Thyroid gland (tissue), 4 donors: ENCODE results near the gene PEDS1. TPM values are rescaled to one million over a fixed set of nuclear protein-coding genes. Genes with fewer than 3 reads are reported as not detected.

Source experiments
- DNase-seq, 2 donors: peaks; one replicate each; pipeline ENCODE4 v3.0.0-alpha.2; 2019
- H3K27ac ChIP-seq, 3 donors: fragments of 200-600 bp; sonication (generic); 1 replicate in 2 of 3; 2 replicates in 1 of 3; pipeline ENCODE4 v1.5.1; 2016 to 2019; ENCODE audit warnings: mild to moderate bottlenecking in 1 of 3, moderate library complexity in 1 of 3
- H3K27me3 ChIP-seq: fragments of 200-600 bp; sonication (generic); one replicate; pipeline ENCODE4 v1.5.1; 2019
- H3K36me3 ChIP-seq, 2 donors: fragments of 200-600 bp; sonication (generic); one replicate each; pipeline ENCODE4 v1.5.1; 2016 to 2019
- H3K4me1 ChIP-seq, 2 donors: fragments of 200-600 bp; sonication (generic); one replicate each; pipeline ENCODE4 v1.5.1; 2017 to 2019
- H3K4me3 ChIP-seq, 3 donors: fragments of 200-600 bp; sonication (generic); replicated peaks in 1 of 3; 1 replicate in 2 of 3; 2 replicates in 1 of 3; pipeline ENCODE4 v1.5.1; 2016; ENCODE audit warnings: mild to moderate bottlenecking in 1 of 3
- H3K9me3 ChIP-seq: fragments of 200-600 bp; sonication (generic); one replicate; pipeline ENCODE4 v1.5.1; 2017
- POLR2A ChIP-seq, 2 donors: fragments of 450-650 bp; IDR thresholded peaks; one replicate each; pipeline ENCODE4 v1.6.1; 2017; ENCODE audit warnings: antibody characterized with exemption in 2 of 2, mild to moderate bottlenecking in 2 of 2, moderate library complexity in 1 of 2
- WGBS, 2 donors: methylation state at CpG; one replicate each; pipeline ENCODE4 v1.1.5; 2017; 5-methylcytosine and 5-hydroxymethylcytosine counted together
- intact Hi-C: fragments of 100-400 bp; cut with DNase I; formaldehyde crosslinking; loops from one replicate; pipeline ENCODE4 v1.15.1; 2023
- total RNA-seq, 4 donors: library from RNA; depleted of rRNA; stranded (reverse); fragments of >200 nt; gene quantifications; one replicate each; pipeline ENCODE4 v1.2.3, GENCODE V29; 2016
- TF ChIP-seq, protein P1 (sequence below), 6 experiments: fragments of 200-600 bp in 3 of 6; fragments of 450-650 bp in 3 of 6; sonication (generic) in 3 of 6; IDR thresholded peaks; one replicate each; pipeline ENCODE4 v1.5.1; 2016 to 2019; ENCODE audit warnings: antibody characterized with exemption in 6 of 6, mild to moderate bottlenecking in 2 of 6, inconsistent platforms in 1 of 6, moderate library complexity in 1 of 6

The PEDS1 gene
- total RNA-seq, 4 donors from 2014 or later: 15.8 to 22.7 (median 19.7) TPM

DNA sequence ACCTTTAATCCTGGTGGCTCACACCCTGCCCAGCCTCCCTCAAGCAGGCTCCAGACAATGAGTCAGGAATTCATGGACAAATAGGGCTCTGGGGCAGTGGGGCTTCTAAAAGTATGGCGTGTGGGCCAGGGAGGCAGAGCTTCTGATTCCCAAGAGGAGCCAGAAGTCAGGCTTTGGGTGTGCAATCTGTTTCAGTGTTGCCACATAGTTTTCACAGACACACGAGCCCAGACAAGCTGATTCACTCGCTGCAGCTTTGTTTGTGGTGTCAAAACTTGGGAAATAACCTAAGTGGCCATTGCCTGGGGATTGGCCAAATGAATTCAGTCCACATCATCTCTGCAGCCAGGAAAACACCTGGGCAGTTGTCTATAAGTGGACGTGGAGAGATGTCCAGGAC lies 9.2 kb downstream of the PEDS1 start:
- WGBS, 2 donors: 55 to 80% methylated on average over 4 of the region's 4 CpGs
- DNase-seq: peak in 1 of 2 donors; percentile 21
- TF ChIP-seq, protein P1, sequence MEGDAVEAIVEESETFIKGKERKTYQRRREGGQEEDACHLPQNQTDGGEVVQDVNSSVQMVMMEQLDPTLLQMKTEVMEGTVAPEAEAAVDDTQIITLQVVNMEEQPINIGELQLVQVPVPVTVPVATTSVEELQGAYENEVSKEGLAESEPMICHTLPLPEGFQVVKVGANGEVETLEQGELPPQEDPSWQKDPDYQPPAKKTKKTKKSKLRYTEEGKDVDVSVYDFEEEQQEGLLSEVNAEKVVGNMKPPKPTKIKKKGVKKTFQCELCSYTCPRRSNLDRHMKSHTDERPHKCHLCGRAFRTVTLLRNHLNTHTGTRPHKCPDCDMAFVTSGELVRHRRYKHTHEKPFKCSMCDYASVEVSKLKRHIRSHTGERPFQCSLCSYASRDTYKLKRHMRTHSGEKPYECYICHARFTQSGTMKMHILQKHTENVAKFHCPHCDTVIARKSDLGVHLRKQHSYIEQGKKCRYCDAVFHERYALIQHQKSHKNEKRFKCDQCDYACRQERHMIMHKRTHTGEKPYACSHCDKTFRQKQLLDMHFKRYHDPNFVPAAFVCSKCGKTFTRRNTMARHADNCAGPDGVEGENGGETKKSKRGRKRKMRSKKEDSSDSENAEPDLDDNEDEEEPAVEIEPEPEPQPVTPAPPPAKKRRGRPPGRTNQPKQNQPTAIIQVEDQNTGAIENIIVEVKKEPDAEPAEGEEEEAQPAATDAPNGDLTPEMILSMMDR (IDR thresholded peaks at IDR 0.05): no peak
- Histone ChIP-seq H3K4me3 (no peak overlapping the region), H3K27me3 (no peaks in the 10 kb centered on the region), H3K4me1 (peaks cover 4 to 48% of the 10 kb centered on the region in 2 donors), H3K36me3 (peaks cover 15 to 23% of the 10 kb centered on the region in 2 donors), H3K27ac (peak overlapping the region in 1 of 3 donors; percentile 33), H3K9me3 (no peaks in the 10 kb centered on the region)
- intact Hi-C loops: loop anchor here (10.0 kb wide), 1 partner anchor 60 kb away; no protein-coding TSS in a partner anchor

DNA sequence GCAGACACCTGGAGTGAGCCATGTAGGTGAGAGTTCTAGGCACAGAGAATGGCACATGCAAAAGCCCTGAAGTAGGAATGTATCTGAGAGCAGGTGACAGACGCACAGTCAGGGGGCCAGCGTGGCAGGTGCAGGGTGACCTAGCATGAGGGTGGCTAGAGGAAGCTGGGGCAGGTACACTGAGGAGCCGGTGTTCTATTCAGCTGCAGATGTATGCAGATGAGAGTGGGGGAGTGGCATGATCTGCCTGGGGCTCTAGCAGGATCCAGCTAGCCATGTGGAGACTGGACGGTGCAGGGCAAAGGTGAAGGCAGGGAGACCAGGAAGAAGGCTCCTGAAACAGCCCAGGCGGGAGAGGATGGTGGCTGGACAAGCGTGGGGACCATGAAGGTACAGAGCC lies 10.7 kb downstream of the PEDS1 start:
- peaks cover 8 to 49% of the 10 kb centered on the region in 2 donors for H3K4me1 ChIP-seq
- no peak for DNase-seq
- no peaks in the 10 kb centered on the region for H3K27me3 ChIP-seq
- H3K27ac ChIP-seq: no peak overlapping the region
- no peaks in the 10 kb centered on the region for H3K9me3 ChIP-seq
- WGBS, 2 donors: 92 to 93% methylated on average over 6 of the region's 6 CpGs
- TF ChIP-seq, protein P1 (IDR thresholded peaks at IDR 0.05): no peak
- no peak for TF ChIP-seq POLR2A (IDR thresholded peaks at IDR 0.05)
- intact Hi-C loops: loop anchor here (10.0 kb wide), 1 partner anchor 58 kb away; no protein-coding TSS in a partner anchor
- peaks cover 15 to 17% of the 10 kb centered on the region in 2 donors for H3K36me3 ChIP-seq
- no peak overlapping the region for H3K4me3 ChIP-seq

DNA sequence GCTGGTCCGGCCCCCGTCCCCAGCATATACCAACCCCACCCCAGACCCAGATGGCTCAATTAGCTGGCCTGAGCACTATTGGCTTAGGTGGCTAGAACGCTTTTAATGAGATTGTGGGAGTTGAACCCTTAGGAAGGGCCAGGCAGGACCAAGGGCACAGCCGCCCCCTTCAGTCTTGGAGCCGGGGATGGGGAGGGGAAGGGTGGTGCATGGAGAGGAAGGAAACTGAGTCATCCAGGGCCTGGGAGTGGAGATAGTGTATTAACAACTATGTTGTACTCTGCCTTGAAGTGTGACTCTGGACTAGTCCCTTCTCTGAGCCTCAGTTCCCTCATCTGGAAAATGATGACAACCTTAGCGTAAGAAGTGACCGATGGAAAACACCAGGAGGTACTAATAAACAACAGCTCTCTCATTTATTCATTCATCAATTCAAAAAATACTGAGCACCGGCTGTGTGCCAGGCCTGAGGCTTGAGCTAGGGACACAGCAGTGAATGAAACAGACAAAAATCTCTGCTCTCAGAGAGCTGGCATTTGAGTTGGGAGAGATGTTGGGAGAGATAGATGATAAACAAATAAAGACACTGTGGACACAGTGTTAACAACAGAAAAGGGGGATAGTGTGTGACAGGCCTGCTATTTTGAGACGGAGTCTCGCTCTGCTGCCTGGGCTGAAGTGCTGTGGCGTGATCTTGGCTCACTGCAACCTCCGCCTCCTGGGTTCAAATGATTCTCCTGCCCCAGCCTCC lies 11.5 kb downstream of the PEDS1 start:
- 91 to 93% methylated on average over 10 to 12 of the region's 12 CpGs for WGBS, 2 donors
- no peak for DNase-seq
- no peak overlapping the region for H3K4me3 ChIP-seq
- no peaks in the 10 kb centered on the region for H3K27me3 ChIP-seq
- TF ChIP-seq, protein P1 (IDR thresholded peaks at IDR 0.05): no peak
- TF ChIP-seq POLR2A (IDR thresholded peaks at IDR 0.05): no peak
- peaks cover 12 to 51% of the 10 kb centered on the region in 2 donors for H3K4me1 ChIP-seq
- H3K9me3 ChIP-seq: no peaks in the 10 kb centered on the region
- intact Hi-C loops: loop anchor here (10.0 kb wide), 1 partner anchor 57 kb away; no protein-coding TSS in a partner anchor
- H3K36me3 ChIP-seq: peaks cover 15 to 17% of the 10 kb centered on the region in 2 donors
- no peak overlapping the region for H3K27ac ChIP-seq

DNA sequence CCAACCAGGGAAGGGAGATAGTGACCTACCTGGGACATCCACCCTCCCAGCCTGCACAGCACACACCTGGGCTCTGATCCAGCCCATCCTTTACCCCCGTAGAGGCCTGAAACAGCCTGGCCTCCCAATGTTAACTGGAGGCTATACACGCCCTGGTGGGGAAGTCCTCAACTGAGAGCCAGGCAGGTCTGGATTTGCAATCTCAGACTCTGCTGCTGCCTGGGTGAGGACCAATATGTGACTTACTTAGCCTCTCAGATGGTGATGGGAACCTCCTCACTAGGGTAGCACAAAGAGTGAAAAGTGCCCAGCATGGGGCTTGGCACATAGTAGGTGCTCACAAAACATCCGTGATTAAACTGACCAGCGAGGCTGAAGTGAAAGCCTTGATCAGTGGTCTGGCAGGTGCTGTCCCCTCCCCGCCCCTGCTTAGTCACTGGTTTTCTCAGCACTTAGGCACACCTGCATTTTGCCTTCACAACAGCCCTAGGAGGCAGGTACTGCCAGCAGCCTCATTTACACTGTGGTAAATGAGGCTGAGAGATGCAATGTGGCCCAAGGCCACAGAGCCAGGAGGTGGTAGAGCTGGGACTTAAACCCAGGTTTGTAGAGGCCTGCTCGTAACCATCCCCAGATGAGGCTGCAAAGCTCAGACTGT lies 12.4 kb downstream of the PEDS1 start:
- DNase-seq: no peak
- intact Hi-C loops: loop anchor here (10.0 kb wide), 1 partner anchor 56 kb away; no protein-coding TSS in a partner anchor
- Histone ChIP-seq H3K9me3 (no peaks in the 10 kb centered on the region), H3K4me3 (no peak overlapping the region), H3K27me3 (no peaks in the 10 kb centered on the region), H3K36me3 (peaks cover 15 to 17% of the 10 kb centered on the region in 2 donors), H3K4me1 (peaks cover 12 to 44% of the 10 kb centered on the region in 2 donors), H3K27ac (no peak overlapping the region)
- 91 to 99% methylated on average over 5 to 6 of the region's 6 CpGs for WGBS, 2 donors
- TF ChIP-seq, protein P1 (IDR thresholded peaks at IDR 0.05): no peak
- TF ChIP-seq POLR2A (IDR thresholded peaks at IDR 0.05): no peak
